GM21528 (cell line): ENCODE data around the gene ACD.

Source experiments
- ATAC-seq: cut with Tn5 transposase; IDR thresholded peaks from one replicate; pipeline ENCODE4 v1.9.1; 2021; ENCODE audit warnings: mild to moderate bottlenecking, moderate library complexity; ENCODE audit not compliant: unreplicated experiment, low FRiP score

Gene ACD

DNA sequence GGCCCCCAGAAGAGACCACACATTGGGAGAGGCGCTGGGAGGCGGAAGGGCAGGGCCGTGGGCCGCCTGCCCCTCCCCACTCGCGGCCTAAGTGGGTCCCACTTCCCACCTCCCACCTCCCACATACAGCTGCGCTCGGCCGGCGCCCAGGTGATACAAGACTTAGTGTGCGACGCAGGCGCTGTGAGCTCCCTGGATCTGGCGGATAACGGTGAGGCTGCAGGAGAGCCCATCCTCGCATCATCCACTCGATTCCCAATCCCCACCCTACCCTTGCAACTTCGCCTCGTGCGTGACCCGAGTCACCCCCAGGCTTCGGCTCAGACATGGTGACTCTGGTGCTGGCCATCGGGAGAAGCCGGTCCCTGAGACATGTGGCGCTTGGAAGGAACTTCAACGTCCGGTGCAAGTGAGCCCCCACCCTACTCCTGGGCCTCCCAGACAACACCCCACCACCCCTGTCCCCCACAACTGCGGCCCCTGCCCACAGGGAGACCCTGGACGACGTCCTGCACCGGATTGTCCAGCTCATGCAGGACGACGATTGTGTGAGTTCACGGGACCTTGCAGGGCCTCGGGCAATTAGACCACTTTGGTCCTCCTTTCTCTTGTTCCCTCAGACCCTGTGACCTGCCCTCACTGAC is 11.2 kb downstream of the ACD start:
- no peak for ATAC-seq

DNA sequence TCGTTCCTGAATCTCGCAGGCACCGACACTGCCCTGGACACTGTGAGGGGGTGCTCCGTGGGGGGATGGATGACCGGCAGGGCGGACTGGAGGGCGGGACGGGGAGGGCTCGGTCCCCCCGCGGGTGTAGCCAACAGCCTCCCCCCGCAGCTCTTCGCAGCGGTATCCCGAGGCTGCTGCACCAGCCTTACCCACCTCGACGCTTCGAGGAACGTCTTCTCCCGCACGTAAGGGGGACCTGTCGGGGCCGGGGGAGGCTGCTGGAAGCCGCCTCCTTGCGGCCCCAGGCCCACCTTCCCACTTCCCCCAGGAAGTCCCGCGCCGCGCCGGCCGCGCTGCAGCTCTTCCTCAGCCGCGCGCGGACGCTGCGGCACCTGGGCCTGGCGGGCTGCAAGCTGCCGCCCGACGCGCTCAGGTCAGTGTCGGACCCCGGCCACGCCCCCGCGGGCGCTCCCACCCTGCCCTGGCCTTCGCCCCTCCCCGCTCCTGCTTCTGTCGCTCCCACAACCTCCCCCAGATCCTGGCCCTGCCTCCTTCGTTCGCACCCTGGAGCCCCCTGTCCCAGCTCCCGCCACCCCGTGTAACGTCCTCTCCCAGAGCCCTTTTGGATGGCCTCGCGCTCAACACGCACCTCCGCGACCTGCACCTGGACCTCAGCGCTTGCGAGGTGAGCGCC is 11.8 kb downstream of the ACD start:
- ATAC-seq = no peak

- ATAC-seq = no peak
Measured at GRCh38 chr16:67647681-67648080, 12.4 kb downstream of the ACD start.

DNA sequence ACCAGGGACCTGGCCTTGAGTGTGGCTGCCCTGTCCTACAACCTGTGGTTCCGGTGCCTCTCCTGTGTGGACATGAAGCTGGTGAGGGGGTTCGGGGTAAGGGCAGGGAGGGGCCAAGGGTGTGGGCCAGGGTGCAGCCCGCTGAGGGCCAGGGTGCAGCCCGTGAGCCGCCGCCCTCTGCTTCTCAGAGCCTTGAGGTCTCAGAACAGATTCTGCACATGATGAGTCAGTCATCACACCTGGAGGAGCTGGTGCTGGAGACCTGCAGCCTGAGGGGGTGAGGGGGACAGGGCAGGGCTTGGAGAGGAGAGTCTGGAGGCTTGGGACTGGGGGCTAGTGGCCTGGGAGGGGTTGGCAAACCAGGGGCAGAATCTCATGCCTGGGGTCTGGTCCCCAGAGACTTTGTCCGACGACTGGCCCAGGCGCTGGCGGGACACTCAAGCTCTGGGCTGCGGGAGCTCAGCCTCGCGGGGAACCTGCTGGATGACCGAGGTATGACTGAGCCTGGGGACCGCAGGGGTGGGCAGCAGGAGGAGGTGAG is 12.9 kb downstream of the ACD start:
- ATAC-seq = no peak

DNA sequence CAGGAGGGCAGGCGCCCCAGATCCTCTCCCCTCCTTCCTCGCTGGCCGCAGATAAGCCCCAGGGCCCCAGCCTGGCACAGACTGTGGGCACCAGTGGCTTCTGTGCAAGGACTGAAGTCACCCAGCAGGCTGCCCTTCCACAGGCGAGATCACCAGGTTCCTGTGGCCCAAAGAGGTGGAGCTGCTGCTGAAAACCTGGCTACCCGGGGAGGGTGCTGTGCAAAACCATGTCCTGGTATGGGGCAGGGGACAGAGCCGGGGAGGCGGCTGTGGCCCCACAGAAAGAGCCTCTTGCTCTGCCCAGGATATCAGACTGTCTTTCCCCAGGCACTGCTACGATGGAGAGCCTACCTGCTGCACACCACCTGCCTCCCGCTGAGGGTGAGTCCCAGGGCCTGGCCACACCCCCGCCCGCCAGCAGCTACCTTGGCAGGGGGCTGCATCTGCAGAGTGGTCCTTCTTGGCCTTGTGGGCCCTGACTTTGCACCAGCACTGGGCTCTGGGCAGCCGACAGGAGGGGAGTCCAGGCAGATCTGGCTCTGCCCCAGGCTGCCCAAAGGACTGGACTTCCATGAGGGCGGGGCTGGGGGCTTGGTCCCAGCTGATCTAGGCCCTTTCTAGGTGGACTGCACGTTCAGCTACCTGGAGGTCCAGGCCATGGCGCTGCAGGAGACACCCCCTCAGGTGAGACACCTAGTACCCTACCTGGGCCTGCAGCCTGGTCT is 14.5 kb downstream of the ACD start:
- ATAC-seq = no peak

GRCh38 chr16:67644038-67644437 is 16.0 kb downstream of the ACD start:
- no peak for ATAC-seq

- ATAC-seq = no peak
Measured at GRCh38 chr16:67641779-67642708, 18.0 kb downstream of the ACD start.

DNA sequence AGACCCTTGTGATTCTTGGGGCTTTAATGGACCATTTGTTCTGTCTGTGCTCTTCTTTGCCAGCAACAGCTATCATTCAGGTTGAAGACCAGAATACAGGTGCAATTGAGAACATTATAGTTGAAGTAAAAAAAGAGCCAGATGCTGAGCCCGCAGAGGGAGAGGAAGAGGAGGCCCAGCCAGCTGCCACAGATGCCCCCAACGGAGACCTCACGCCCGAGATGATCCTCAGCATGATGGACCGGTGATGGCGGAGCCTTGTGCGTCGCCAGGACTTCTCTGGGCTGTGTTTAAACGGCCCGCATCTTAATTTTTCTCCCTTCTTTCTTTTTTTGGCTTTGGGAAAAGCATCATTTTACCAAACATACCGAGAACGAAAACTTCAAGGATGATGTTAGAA is 22.4 kb downstream of the ACD start:
- no peak for ATAC-seq

- no peak for ATAC-seq
Measured at GRCh38 chr16:67636713-67637112, 23.3 kb downstream of the ACD start.

- no peak for ATAC-seq
Measured at GRCh38 chr16:67632415-67633172, 27.5 kb downstream of the ACD start.

GRCh38 chr16:67628216-67628615 is 31.8 kb downstream of the ACD start:
- no peak for ATAC-seq

- ATAC-seq = no peak
Measured at GRCh38 chr16:67613808-67614207, 46.3 kb downstream of the ACD start.

- no peak for ATAC-seq
Measured at GRCh38 chr16:67608364-67608763, 51.7 kb downstream of the ACD start.
